IMR-90 (cell line): Measurements from ENCODE around the gene TMEM101. TPM values are rescaled to one million over a fixed set of nuclear protein-coding genes. Genes with fewer than 3 reads are reported as not detected.

ENCODE experiments used
- ATAC-seq: fragments of 200-7000 bp; cut with Tn5 transposase; 2 replicates; pipeline ENCODE4 v1.9.1; 2020; ENCODE audit warnings: low read depth, mild to moderate bottlenecking, moderate library complexity
- BruUV-seq: library from RNA; stranded (reverse); fragments of 400-500 nt; replicated peaks from 2 replicates; lab custom pipeline; 2021; lab: Mats Ljungman, UMichigan
- CTCF ChIA-PET: fragments of 300-600 bp; formaldehyde crosslinking; extraction: SDS; loops from one replicate; lab custom pipeline; 2021; ENCODE audit warnings: antibody characterized with exemption; lab: Yijun Ruan, JAX
- POLR2A ChIA-PET: fragments of 300-600 bp; sonication (Branson Sonifier 250); formaldehyde crosslinking; loops from one replicate; lab custom pipeline; 2022; ENCODE audit warnings: antibody characterized with exemption; ENCODE audit not compliant: unreplicated experiment; lab: Charles Lee
- DNase-seq: peaks from one replicate; pipeline ENCODE4 v3.0.0; 2013
- H2AFZ ChIP-seq: replicated peaks from 2 replicates; pipeline ENCODE3; 2013; ENCODE audit warnings: low read length, mild to moderate bottlenecking; ENCODE audit not compliant: poor library complexity
- H2AK5ac ChIP-seq: 2 replicates; pipeline ENCODE4 v1.6.1; 2013; ENCODE audit warnings: low read depth, low read length, inconsistent platforms
- H2AK9ac ChIP-seq: replicated peaks from 2 replicates; pipeline ENCODE3; 2013; ENCODE audit warnings: mild to moderate bottlenecking, low read depth, low read length, moderate library complexity; ENCODE audit not compliant: poor library complexity
- H2BK120ac ChIP-seq: 2 replicates; pipeline ENCODE4 v1.6.1; 2013; ENCODE audit warnings: low read depth, low read length, inconsistent platforms
- H2BK15ac ChIP-seq: 3 replicates; pipeline ENCODE4 v1.6.1; 2013; ENCODE audit warnings: low read depth, low read length, inconsistent platforms
- H2BK20ac ChIP-seq: 2 replicates; pipeline ENCODE4 v1.6.1; 2013; ENCODE audit warnings: low read depth, mild to moderate bottlenecking, inconsistent platforms, low read length, moderate library complexity
- H2BK5ac ChIP-seq: 2 replicates; pipeline ENCODE4 v1.6.1; 2013; ENCODE audit warnings: mild to moderate bottlenecking, low read depth, low read length, inconsistent platforms; ENCODE audit not compliant: poor library complexity, severe bottlenecking
- H3K14ac ChIP-seq: replicated peaks from 2 replicates; pipeline ENCODE4 v1.6.1; 2013; ENCODE audit warnings: low read depth, low read length, inconsistent platforms
- H3K18ac ChIP-seq: 2 replicates; pipeline ENCODE4 v1.6.1; 2013; ENCODE audit warnings: low read depth, low read length, control low read depth
- H3K23ac ChIP-seq: 2 replicates; pipeline ENCODE4 v1.6.1; 2013; ENCODE audit warnings: low read depth, low read length, inconsistent platforms
- H3K27ac ChIP-seq: 2 replicates; pipeline ENCODE4 v1.5.1; 2013; ENCODE audit warnings: mild to moderate bottlenecking, control low read depth, low read length; ENCODE audit not compliant: insufficient read depth
- H3K27me3 ChIP-seq: 2 replicates; pipeline ENCODE4 v1.6.1; 2013; ENCODE audit warnings: low read length; ENCODE audit not compliant: control insufficient read depth, insufficient read depth
- H3K36me3 ChIP-seq: 2 replicates; pipeline ENCODE4 v1.6.1; 2013; ENCODE audit warnings: low read length, mixed read lengths; ENCODE audit not compliant: control insufficient read depth, insufficient read depth
- H3K4ac ChIP-seq: 2 replicates; pipeline ENCODE4 v1.6.1; 2013; ENCODE audit warnings: low read depth, low read length, inconsistent platforms
- H3K4me1 ChIP-seq: 2 replicates; pipeline ENCODE4 v1.6.1; 2013; ENCODE audit warnings: low read length, mixed read lengths; ENCODE audit not compliant: control insufficient read depth, insufficient read depth
- H3K4me2 ChIP-seq: 2 replicates; pipeline ENCODE4 v1.6.1; 2013; ENCODE audit warnings: low read depth, mild to moderate bottlenecking, control low read depth, low read length, moderate library complexity
- H3K4me3 ChIP-seq: 2 replicates; pipeline ENCODE4 v1.5.1; 2013; ENCODE audit warnings: low read depth, mild to moderate bottlenecking, control low read depth, low read length, moderate library complexity; ENCODE audit not compliant: insufficient read depth
- H3K56ac ChIP-seq: 2 replicates; pipeline ENCODE4 v1.6.1; 2013; ENCODE audit warnings: low read length, inconsistent platforms; ENCODE audit not compliant: insufficient read depth; ENCODE audit errors: extremely low read depth
- H3K79me1 ChIP-seq, 2 experiments: 2 replicates each; pipeline ENCODE4 v1.6.1; 2013; ENCODE audit warnings: low read length in 2 of 2, inconsistent platforms in 1 of 2, low read depth in 1 of 2
- H3K9ac ChIP-seq: 2 replicates; pipeline ENCODE4 v1.6.1; 2013; ENCODE audit warnings: low read depth, low read length, control low read depth
- H3K9me1 ChIP-seq: 2 replicates; pipeline ENCODE4 v1.6.1; 2013; ENCODE audit warnings: low read length, inconsistent platforms; ENCODE audit not compliant: insufficient read depth
- H3K9me3 ChIP-seq: 2 replicates; pipeline ENCODE4 v1.6.1; 2013; ENCODE audit warnings: low read length; ENCODE audit not compliant: control insufficient read depth, insufficient read depth
- H4K20me1 ChIP-seq: 2 replicates; pipeline ENCODE4 v1.6.1; 2013; ENCODE audit warnings: low read length, inconsistent platforms; ENCODE audit not compliant: insufficient read depth
- H4K5ac ChIP-seq: 2 replicates; pipeline ENCODE4 v1.6.1; 2013; ENCODE audit warnings: mild to moderate bottlenecking, low read depth, low read length, control low read depth
- H4K8ac ChIP-seq, 2 experiments: 2 replicates each; pipeline ENCODE4 v1.6.1; 2013; ENCODE audit warnings: low read depth in 2 of 2, low read length in 2 of 2, control low read depth in 1 of 2, inconsistent platforms in 1 of 2
- H4K91ac ChIP-seq: 2 replicates; pipeline ENCODE4 v1.6.1; 2013; ENCODE audit warnings: low read depth, low read length, inconsistent platforms; ENCODE audit not compliant: insufficient read depth
- BHLHE40 ChIP-seq: fragments of 150-350 bp; IDR thresholded peaks from 2 replicates; pipeline ENCODE4 v1.6.1; 2016; ENCODE audit warnings: mild to moderate bottlenecking, low read depth, low read length
- CHD1 ChIP-seq: IDR thresholded peaks from 2 replicates; pipeline ENCODE4 v1.6.1; 2012; ENCODE audit warnings: low read depth, low read length, improper control_type of control experiment
- MAFK ChIP-seq: IDR thresholded peaks from 2 replicates; pipeline ENCODE4 v1.6.1; 2012; ENCODE audit warnings: low read depth, low read length, improper control_type of control experiment
- MAZ ChIP-seq: IDR thresholded peaks from 2 replicates; pipeline ENCODE4 v1.6.1; 2012; ENCODE audit warnings: low read depth, mild to moderate bottlenecking, low read length, improper control_type of control experiment, moderate library complexity, borderline replicate concordance
- MXI1 ChIP-seq: IDR thresholded peaks from 2 replicates; pipeline ENCODE4 v1.6.1; 2012; ENCODE audit warnings: low read depth, mild to moderate bottlenecking, low read length, moderate library complexity, borderline replicate concordance
- NFE2L2 ChIP-seq: fragments of 150-350 bp; IDR thresholded peaks from 2 replicates; pipeline ENCODE4 v1.6.1; 2016; ENCODE audit warnings: low read depth, mild to moderate bottlenecking, low read length
- RAD21 ChIP-seq: IDR thresholded peaks from 2 replicates; pipeline ENCODE4 v1.6.1; 2012; ENCODE audit warnings: low read length, improper control_type of control experiment
- RFX5 ChIP-seq: IDR thresholded peaks from 2 replicates; pipeline ENCODE4 v1.8.0; 2012; ENCODE audit warnings: low read depth, mild to moderate bottlenecking, low read length, moderate library complexity
- SMC3 ChIP-seq: fragments of 150-350 bp; IDR thresholded peaks from 2 replicates; pipeline ENCODE4 v1.6.1; 2016; ENCODE audit warnings: low read depth, mild to moderate bottlenecking, antibody characterized with exemption, low read length, moderate library complexity
- WGBS, 2 experiments: methylation state at CpG; one replicate each; pipeline versions ENCODE4 v1.1.5 to v1.1.7; 2013; ENCODE audit warnings: missing lambda C conversion rate in 2 of 2; ENCODE audit not compliant: insufficient read length in 1 of 2; ENCODE audit errors: extremely low coverage in 2 of 2; 5-methylcytosine and 5-hydroxymethylcytosine counted together
- dilution Hi-C: fragments of 300-500 bp; cut with HindIII; formaldehyde crosslinking; loops from one replicate; pipeline ENCODE4 v1.14.3; 2018; ENCODE audit warnings: low sequenced_read_pairs; ENCODE audit not compliant: unreplicated experiment
- in situ Hi-C: fragments of 300-500 bp; cut with MboI; formaldehyde crosslinking; loops from 3 replicates; pipeline ENCODE4 v1.14.3; 2019; ENCODE audit warnings: low sequenced_read_pairs, inconsistent platforms, mixed read lengths
- intact Hi-C: fragments of 100-400 bp; cut with micrococcal nuclease; formaldehyde crosslinking; loops from 2 replicates; pipeline ENCODE4 v1.10.0; 2022
- polyA plus RNA-seq, 3 experiments: library from polyadenylated mRNA; depleted of rRNA; stranded (reverse); fragments of >200 nt; gene quantifications; 2 replicates each; pipeline ENCODE4 v1.2.3, GENCODE V29; 2012; ENCODE audit warnings: low replicate concordance in 1 of 3
- total RNA-seq: library from RNA; depleted of rRNA; stranded (reverse); fragments of >200 nt; gene quantifications from 2 replicates; pipeline ENCODE4 v1.2.3, GENCODE V29; 2012
- TF ChIP-seq, protein P1 (sequence below): fragments of 150-350 bp; IDR thresholded peaks from 2 replicates; pipeline ENCODE4 v1.6.1; 2017; ENCODE audit warnings: mild to moderate bottlenecking, antibody characterized with exemption, low read length, low read depth

TMEM101 gene
- total and polyA plus RNA-seq, 2 of the 4 experiments (the other 2 are of a cell fraction): 30.7 to 36.6 TPM

GRCh38 chr17:43978078-43978477 is 36.7 kb downstream of the TMEM101 start:
- Histone ChIP-seq H3K4me1 (no peaks in the 10 kb centered on the region), H4K5ac (no peak overlapping the region), H2AFZ (no peak overlapping the region), H3K14ac (no peak overlapping the region), H3K23ac (no peak overlapping the region), H3K9ac (no peak overlapping the region), H3K27ac (no peak overlapping the region), H2BK120ac (no peak overlapping the region), H3K4me3 (no peak overlapping the region), H3K56ac (no peak overlapping the region), H3K79me1 (no peaks in the 10 kb centered on the region), H4K8ac (no peak overlapping the region), H3K4me2 (no peak overlapping the region), H2BK15ac (no peak overlapping the region), H2BK5ac (no peak overlapping the region), H4K20me1 (no peaks in the 10 kb centered on the region), H3K36me3 (no peaks in the 10 kb centered on the region), H3K18ac (no peak overlapping the region), H4K91ac (no peak overlapping the region), H2AK5ac (no peak overlapping the region), H3K9me1 (no peaks in the 10 kb centered on the region), H3K4ac (no peak overlapping the region), H2BK20ac (no peak overlapping the region), H3K9me3 (no peaks in the 10 kb centered on the region), H2AK9ac (no peak overlapping the region), H3K27me3 (peaks cover 61% of the 10 kb centered on the region)
- WGBS, 2 experiments: no CpG with 5 or more reads among the region's 2 CpGs
- TF ChIP-seq NFE2L2 (no peak), RFX5 (no peak), MAFK (no peak), SMC3 (no peak), CHD1 (no peak), MXI1 (no peak), RAD21 (no peak), BHLHE40 (no peak), MAZ (no peak)
- TF ChIP-seq, protein P1, sequence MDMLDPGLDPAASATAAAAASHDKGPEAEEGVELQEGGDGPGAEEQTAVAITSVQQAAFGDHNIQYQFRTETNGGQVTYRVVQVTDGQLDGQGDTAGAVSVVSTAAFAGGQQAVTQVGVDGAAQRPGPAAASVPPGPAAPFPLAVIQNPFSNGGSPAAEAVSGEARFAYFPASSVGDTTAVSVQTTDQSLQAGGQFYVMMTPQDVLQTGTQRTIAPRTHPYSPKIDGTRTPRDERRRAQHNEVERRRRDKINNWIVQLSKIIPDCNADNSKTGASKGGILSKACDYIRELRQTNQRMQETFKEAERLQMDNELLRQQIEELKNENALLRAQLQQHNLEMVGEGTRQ: no peak
- ChIA-PET CTCF (no interaction called here), POLR2A (no interaction called here)
- no peak for ATAC-seq
- dilution Hi-C loops: no loop called here
- intact Hi-C loops: no loop called here
- BruUV-seq: no TSS peak
- DNase-seq: no peak
- in situ Hi-C loops: no loop called here
